Stromal cell of bone marrow (primary cell): Measurements from ENCODE around the gene NXN.
"Not testable (repeated sequence)": the region's sequence is repeated elsewhere in the genome, so short reads cannot be mapped to it uniquely, and the experiment has no call there.

Experiments used
- DNase-seq: peaks from one replicate; pipeline ENCODE4 v3.0.0-alpha.2; 2012; ENCODE audit warnings: low read depth

The NXN gene

DNA sequence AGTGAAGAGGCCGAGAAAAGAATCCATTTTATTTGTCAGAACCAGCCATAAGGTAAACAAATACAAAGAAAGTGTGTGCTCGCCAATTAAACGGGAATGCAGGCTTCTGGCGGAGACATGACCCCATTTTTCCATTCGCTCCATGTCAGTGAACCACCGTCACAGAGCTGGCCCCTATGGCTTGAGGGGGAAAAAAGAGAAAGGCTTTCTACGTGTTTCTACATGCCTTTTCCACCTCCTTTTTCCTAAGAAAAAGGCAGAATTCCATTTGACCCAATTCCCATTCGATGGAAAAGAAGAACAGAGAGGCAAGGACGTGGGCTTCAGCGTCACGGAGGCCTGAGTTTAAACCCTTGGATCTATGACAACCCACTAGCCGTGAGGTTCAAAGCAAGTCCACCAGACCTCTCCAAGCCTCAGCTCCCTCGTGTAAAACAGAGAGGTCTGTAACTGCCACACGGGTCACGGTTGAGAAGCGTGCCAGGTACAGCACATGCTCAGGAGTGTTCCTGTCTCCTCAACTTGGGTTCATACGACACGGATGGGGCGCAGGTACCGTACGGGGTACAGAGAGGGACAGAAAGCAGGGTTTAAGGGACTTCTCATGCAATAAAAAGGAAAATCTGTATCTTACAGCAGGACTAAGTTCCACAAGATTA lies 91.9 kb downstream of the NXN start:
- DNase-seq = no peak

DNA sequence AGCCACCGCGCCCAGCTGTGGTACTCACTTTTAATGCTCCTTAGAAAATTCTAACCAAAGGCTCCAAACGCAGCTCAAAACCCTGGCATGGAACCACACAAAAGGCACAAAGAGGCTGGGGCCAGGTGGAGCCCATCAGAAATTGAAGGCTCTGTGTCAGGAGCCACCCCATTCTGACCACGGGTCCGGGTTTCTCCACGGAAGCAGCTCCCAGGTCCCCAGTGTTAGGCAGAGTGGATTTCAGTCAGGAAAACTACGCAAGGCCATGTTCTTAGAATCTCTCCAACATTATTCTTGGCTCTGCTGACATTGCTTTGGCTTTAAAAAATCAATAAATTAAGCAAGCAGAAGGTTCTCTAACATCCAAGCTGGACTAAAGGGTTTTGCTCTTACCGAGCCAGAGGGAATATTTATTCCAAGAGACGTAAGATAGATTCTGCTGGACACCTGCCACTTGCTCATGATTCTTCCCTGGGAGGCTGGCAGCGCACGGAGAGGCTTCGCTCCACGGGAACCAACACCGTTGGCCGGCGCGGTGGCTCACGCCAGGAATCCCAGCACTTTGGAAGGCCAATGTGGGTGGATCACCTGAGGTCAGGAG lies 93.5 kb downstream of the NXN start:
- DNase-seq = no peak

DNA sequence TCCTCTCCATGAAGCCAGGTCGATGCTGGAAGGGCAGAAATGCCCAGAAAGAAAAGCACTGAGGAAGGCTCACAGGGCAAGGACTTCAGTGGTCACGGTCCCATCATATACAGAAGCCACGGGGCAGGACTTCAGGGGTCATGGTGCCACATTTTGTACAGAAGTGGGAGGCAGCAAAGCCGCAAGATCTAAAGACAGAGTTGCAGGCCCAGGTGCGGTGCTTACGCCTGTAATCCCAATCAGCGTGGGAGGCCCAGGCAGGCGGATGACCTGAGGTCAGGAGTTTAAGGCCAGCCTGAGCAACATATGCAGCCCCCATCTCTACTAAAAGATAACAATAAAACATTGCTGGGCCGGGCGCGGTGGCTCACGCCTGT lies 96.0 kb downstream of the NXN start:
- DNase-seq = no peak

DNA sequence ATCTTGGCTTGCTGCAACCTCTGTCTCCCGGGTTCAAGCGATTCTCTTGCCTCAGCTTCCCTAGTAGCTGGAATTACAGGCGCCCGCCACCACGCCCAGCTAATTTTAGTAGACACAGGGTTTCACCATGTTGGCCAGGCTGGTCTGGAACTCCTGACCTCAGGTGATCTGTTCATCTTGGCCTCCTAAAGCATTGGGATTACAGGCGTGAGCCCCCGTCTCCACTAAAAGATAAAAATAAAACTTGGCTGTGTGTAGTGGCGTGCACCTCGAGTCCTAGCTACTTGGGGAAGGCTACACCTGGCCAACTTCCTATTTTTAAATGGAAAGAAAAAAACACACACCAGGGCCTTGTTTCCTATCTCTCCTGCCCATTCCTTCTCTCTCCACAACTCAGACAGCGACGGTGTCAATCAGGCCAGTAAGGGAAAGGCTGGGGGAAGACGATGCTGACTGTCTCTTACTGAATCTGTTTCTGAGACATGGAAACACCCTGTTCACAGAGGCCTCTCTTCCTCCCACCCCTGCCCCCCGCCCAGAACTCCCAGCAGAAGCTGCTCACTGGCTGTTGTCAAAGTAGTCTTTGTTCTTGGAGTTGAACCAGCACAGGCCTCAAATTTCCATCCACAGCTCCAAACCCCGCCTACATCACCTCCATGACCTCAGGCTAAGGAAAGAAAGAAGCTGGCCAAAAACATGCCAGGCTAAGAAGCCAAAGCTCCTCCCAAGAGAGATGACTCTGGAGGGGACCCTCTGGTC lies 96.6 kb downstream of the NXN start:
- DNase-seq = no peak

DNA sequence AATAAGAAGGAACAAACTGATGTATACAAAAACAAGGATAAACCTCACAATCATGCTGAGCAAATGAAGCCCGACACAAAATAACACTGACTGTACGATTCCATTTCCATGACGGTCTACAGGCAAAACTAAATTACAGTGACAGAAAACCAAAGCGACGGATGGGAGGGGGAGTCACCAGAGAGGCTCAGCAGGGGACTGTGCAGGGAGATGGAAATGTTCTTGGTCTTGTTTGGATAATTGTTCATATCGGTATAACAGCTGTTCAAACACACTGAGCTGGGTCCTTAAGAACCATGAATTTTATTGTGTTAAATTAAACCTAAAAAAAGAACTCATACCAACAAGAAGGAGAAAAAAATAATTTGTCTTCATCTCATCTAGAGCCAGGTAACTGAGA lies 97.8 kb downstream of the NXN start:
- no peak for DNase-seq

DNA sequence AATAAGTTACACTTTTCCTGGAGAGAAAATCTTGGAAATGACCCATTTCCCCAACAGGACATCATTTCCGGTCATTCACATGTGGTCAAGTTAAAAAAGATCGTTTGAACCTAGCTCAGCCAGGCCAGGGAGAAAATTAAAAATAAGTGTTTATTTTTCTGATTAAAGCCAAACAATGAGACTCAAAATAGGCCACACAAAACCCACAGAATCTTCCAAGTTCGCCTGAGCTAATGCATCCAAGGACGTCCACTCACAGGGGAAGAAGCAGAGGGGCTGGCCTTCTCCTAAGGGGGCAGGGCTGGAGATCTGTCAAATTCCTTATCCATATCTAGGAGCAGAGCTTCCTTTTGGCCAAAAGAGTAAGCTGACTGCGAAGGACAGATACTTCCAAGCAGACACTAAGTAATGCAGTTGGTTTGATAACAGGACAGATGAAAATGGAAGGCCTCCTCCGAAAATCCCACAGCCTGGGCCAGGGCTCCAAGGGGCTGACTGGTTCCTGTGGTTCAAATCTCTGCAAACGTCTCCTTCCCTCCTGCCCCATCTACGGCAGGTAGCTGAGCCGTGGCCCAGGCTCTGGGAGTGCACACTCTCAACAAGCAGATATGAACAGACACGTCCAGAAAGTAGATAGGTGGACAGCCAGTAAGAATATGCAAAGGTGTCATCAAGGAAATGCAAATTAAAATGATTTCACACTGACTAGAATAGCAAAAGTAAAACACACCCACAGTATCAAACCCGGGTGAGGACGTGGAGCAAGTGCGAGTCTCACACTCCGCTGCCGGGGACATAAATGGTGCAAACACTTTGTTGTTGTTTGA lies 98.9 kb downstream of the NXN start:
- DNase-seq = no peak

DNA sequence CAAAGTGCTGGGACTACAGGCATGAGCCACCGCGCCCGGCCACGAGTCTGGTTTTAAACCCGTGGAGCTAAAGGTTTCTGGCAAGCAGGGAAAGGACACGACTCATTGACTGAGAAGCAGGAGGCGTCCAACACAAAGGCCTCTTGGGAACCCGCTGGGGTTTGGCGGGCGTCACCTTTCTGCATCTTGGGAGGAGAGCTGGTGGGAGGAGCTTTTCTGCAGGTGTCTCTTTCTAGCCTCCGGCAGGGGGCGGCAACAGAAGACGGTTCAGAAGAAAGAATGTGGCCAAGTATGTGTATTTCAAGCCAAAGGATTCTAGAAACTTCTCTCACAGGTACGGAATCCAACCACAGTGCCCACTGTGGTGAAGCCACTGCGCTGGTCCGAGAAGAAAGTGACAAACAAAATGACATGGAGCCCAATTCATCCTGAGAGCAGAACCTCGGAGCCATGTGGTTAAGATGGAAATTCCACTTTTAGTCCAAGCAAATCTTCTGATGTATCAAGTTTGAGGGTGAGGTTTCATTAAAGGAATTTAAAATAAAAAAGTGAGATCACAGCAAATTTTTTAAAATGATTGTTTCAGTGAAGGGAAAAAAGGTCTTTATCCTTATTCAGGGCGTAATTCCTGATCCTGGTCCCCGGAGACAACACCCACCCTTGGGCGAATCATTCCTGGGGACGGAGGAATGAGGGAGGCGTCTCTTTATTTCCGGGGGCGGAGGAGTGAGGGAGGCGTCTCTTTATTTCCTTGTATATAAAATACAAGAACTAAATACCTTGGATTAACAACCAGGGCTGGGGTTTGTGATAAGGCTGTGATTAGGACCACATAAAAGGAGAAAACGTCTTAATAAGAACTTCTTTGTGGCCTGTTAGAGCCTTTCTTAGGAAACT lies 99.8 kb downstream of the NXN start:
- no peak for DNase-seq

DNA sequence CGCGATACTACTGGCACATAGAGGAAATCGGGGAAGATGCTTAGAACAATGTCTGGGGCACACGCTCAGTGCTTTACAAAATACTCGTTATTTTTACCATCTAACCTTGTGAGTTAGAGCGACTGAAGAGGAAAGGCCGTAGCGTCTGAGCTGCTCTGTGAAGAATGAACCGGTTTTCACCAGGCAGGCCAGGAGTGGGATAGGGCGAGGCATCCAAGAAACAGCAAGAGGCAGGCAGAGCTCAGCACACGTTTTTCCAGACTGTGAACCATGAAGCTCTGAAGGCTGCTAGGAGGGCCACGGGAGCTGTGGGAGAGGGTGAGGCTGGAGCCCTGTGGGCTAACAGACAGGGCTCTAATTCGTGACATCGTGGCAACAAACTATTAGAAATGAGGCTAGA lies 101.9 kb downstream of the NXN start:
- DNase-seq = no peak

DNA sequence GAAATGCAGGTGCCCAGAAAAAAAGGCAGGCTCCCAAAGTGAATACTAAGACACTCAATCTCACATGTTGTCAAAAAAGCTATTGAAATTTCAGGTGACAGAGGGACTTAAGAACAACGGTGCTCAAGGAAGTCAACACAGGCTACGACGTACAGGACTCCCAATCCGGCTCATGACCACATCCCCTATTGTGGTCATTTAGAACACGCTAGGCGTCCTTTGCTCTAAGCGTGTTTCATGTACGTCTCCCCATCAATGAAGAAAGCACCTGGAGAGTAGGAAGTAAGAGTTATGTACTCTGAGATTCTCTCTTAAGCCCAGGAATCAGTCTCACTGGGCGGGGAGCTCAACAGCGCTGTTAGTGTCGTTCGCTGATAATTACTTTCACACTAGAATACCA lies 103.3 kb downstream of the NXN start:
- no peak for DNase-seq

DNA sequence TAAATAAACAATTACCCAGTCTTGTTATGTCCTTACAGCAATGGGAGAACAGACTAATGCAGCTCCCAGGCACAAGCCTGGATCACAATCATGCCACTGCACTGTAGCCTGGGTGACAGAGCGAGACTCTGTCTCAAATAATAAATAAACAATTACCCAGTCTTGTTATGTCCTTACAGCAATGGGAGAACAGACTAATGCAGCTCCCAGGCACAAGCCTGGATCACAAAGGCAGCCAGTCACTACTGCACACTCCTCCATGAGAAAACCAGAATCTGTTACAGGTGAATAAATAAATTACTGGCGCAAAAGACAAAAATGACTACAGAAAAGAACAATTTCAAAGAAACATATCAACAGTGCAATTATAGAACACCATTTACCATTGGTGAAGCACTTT lies 105.0 kb downstream of the NXN start:
- DNase-seq = not testable (repeated sequence)

DNA sequence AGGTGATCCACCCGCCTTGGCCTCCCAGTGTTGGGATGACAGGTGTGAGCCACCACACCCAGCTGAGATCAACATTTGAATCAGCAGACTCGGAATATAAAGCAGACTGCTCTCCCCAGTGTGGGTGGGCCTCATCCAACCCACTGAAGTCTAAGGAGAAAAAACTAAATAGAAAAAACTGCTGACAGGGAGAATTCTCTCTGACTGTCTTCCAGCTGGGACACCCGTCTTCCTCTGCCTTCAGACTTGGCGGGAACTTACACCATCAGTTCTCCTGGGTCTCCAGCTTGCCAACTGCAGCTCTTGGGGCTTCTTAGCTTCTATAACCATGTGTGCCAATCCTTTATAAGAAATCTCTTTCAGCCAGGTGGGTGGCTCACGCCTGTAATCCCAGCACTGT lies 106.7 kb downstream of the NXN start:
- DNase-seq = no peak

DNA sequence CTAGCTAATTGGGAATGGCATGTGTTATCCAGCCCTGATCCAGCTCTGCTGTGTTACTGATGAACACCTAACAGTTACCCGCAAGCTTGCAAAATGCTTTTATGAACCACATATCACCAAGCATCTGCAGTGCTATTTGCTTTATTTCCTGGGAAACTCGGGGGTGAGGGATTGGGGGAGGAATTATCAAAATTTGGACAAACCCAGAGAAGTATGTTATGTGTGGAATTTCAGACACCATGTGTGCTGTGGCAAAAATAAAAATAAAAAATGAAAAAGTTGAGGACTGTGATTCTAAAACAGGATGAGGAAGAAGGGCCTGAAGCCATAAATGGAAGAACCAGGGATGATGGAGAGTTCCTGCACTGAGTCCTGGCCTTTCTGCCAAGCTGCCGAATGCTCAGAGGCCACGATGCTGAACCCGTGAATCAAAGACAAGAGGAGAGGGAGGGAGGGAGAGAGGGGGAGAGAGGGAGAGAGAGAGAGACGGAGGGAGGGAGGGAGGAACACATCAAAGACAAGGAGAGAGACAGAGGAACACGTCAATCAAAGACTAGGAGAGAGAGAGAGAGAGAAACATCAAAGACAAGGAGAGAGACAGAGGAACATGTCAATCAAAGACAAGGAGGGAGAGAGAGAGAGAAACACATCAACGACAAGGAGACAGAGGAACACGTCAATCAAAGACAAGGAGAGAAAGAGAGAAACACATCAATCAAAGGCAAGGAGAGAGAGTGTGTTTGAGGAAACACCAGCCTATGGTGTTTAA lies 107.6 kb downstream of the NXN start:
- no peak for DNase-seq

DNA sequence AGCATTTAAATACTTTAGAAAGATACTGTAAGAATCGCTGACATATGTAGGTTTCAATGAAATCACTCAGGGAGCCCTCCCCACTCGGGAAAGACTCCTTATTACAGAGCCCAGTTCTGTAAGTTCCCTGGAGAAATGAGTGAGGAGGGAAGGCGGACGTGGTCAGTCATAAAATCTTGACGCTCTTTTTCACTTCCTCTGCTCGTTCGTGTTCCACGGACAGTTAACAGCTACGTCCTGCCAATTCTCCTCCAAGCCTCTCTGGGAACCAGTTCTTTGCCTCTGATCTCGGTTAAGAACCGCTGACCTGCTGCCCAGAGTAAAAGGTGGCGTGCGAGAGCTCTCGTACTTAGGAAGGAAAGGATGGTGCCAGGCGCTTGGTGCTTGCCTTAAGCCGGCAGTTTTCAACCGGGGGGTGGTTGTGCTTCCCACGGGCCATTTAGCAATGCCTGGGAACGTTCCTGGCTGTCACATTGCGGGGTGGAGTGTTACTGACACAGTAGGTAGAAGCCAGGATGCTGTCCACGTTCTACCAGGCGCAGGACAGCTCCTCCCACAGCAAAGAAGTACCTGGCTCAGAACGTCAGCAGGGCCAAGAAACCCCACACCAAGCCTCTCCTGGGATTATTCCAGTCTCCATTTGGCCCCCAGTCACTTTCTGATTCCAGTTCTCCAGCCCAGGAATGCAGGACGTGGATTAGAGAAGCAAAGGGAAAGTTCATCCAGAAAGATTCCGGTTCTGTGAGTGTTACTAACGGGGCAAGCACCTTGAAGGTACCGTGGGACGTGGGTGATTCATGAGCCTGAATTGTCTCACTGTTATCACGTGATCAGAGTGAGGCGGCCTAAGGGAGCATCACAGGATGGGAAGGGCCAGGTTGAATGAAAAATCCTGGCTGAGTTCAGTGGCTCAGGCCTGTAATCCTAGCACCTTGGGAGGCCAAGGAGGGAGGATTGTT lies 109.7 kb downstream of the NXN start:
- no peak for DNase-seq

DNA sequence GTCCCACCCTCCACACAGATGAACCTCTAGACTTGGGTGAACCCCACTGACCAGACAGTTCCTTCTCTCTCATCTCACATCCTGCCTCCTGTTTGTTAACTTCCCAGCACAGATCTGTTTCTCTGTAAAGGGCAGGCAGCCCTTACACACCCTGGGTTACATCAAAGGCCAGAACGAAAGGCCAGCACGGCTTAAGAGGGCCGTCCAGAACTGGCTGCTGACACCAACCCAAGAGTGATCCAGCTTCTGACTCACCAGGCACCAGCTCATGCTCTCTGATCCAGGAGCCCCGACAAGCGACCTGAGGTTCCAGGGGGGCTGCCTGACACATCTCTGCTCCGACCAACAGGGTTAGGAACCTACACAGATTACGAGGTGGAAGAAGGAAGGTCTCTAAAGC lies 110.5 kb downstream of the NXN start:
- peak; percentile 77 for DNase-seq

DNA sequence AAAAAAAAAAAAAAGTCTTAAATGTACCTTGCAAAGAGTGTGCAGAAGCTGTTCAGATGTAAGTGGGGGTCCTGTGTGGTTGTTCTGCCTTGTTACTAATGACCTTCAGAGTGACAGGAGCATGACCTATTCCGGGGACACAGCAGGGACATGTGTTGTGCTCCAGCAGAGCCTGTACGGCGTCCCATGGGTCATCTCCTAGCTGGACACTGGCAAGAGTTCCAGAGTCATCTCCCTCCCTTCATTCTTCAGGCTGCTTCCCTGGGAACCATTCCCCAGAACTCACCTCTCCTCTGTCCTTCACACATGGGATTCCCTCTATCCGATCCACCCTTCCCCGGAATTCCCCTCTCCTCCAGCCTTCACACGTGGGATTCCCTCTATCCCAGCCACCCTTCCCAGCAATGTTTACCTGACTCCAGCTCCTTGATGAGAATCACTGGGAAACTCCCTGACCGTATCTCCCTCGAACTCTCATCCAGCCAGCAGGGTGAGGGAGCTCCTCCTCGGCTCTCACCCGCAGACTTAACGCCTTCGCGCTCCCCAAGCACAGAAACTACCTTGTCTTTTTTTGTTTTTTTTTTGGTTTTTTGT lies 111.6 kb downstream of the NXN start:
- no peak for DNase-seq

DNA sequence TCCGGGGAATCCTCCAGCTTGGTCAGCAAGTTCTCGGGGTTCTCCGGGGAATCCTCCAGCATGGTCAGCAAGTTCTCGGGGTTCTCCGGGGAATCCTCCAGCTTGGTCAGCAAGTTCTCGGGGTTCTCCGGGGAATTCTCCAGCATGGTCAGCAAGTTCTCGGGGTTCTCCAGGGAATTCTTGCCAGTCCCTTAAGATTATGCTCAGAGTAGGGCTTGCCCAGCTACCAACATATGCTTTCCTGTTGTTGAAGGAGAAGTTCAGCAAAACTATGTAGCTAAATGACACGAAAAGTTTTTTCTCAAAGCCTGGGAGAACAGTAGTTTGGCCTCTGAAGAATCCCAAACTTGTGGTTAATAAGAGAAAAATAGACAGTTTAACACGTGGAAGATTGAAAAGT lies 112.3 kb downstream of the NXN start:
- not testable (repeated sequence) for DNase-seq

DNA sequence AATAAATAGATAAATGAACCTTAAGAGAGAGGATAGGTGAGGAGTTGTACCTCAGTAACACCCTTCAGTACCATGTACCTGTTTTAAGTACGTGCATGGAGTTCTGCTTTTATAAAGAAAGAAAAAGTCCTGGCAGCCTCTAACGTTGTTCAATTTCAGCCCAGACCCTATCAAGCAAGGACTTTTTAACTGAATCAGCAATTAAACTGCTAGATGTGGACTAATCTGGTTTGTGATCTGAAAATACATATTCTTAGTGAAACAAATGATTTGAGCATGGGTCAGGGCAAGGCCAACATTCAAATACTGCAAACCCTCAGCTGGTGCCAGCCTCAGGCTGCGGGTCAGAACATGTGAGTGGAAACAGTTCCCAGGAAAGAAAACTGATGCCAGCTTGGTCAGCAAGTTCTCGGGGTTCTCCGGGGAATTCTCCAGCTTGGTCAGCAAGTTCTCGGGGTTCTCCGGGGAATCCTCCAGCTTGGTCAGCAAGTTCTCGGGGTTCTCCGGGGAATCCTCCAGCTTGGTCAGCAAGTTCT lies 112.9 kb downstream of the NXN start:
- no peak for DNase-seq

DNA sequence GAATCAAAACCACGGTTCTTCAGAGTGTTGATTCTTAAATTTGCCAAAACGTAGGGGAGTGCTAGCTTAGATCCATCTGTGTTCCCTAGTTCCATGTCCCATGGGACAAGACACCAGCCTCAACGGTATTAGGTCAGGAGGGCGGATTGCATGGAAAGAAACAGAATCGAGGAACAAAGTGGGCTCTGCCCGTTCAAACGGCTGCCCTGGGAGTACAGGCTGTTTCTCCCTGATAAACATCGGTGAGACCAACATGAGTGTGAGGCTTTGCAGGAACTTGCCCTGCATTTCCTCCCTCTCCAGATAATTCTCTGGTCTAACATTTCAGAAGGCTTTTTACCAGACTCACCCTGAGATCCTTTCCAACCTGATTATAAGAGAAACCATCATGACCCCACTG lies 115.3 kb downstream of the NXN start:
- DNase-seq = no peak

DNA sequence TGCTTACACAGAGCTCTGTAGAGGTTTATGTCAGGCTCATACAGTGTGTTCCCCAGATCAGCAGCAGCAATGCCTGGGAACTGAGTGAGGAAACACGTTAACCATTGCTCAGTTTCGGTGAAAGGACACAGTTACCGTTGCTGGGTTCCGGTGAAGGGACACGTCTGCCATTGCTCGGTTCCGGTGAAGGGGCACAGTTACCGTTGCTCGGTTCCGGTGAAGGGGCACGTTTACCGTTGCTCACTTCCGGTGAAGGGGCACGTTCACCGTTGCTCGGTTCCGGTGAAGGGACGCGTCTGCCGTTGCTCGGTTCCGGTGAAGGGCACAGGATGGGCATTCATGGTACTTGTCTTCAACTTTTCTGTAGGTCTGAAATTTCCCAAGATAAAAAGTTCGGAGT lies 115.7 kb downstream of the NXN start:
- DNase-seq = no peak
